T-helper 1 cell (primary cell): ENCODE measurements around the gene WDR27.

Source experiments
- DNase-seq, 5 donors: peaks; one replicate each; pipeline ENCODE4 v3.0.0-alpha.2; 2012 to 2020
- total RNA-seq, 4 donors: gene quantifications; one replicate each; lab custom pipeline; 2026; lab: John Stamatoyannopoulos, UW

The WDR27 gene
- total RNA-seq = 19.6 to 29.7 (median 29.0) reads per million in 4 donors

- peak; percentile 94 to 96 (median 96) for DNase-seq
Observed at GRCh38 chr6:169701954-169702839, at the start of gene WDR27, which contains the start of gene C6orf120. Gene WDR27 (minus strand): TSS chr6:169702029. CDS start chr6:169689005, 13,024 bp downstream. Gene C6orf120 (plus strand): TSS chr6:169702126. CDS start chr6:169702460, 334 bp downstream.

DNA sequence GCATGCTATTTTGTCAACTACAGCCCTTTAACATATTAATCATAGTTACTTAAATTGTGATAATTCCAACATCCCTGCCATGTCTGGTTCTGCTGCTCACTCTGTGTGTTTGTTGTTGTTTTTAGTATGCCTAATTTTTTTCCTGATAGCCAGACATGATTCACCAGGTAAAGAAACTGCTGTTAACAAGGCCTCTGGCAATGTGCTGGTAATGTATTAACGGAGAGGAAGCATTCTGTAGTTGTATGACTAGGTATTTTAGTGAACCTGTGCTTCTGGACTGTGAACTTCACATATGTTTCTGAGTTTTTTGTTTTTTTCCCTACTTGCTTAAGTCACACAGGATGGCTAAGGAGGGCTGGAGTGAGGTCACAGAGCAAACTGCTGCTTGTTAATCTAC is 44.7 kb upstream of the WDR27 start:
- DNase-seq = no peak

DNA sequence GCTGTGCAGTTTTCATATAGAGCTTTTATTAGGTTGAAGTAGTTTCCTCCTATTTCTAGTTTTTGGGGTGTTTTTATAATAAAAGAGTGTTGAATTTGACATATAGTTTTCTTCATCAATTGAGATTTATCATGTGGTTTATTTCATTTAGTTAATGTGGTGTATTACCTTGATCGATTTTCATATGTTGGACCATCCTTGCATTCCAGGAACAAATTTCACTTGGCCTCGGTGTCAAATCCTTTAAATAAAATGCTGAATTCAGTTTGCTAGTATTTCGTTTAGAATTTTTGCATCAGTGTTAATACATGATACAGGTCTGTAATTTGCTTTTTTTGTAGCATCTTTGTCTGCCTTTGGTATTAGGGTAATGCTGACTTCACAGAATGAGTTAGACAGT is 43.6 kb upstream of the WDR27 start:
- no peak for DNase-seq

GRCh38 chr6:169741344-169741743 is 39.5 kb upstream of the WDR27 start:
- DNase-seq = no peak

DNA sequence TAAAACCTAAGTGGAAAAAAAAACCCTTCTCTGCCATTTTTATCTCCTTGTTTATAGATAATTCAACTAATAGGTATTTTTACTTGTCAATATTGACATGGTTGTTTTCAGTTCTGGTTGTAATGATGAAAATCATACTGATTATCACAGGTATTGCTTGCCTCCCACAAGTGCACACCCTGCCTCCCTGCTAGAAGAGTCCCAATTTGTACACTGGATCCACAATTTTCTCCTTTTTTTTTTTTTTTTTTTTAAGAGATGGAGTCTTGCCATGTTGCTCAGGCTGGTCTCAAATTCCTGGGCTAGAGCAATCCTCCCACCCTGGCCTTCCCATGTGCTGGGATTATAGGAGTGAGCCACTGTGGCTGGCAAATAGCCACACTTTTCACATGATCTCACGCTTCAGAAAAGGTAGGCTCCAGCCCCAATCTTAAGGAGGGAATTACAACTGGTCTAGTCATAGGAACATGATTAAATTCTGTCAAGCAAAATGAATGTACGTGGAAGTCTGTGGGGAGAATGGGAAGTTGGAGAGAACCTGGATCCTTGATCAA is 37.2 kb upstream of the WDR27 start:
- DNase-seq = no peak

GRCh38 chr6:169738204-169738975 is 36.6 kb upstream of the WDR27 start:
- DNase-seq = no peak

DNA sequence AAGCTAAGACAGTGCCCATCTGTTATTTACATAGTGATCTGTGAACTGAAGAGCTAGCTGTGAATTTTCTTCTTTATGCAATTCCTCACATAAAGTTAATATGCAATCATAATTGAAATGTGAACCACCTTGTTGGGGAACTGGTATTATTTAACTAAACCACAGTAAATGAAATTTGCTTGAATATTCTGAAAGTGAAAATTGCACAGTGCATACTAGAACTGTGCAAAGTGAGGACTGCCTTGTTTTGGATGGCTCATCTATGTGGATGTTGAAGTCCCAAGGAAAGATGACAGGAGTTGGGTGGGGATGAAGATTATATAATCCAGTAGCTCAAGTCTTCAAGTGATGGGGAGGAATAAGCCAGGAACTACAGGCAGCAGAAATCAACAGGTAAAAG is 28.1 kb upstream of the WDR27 start:
- DNase-seq = no peak

DNA sequence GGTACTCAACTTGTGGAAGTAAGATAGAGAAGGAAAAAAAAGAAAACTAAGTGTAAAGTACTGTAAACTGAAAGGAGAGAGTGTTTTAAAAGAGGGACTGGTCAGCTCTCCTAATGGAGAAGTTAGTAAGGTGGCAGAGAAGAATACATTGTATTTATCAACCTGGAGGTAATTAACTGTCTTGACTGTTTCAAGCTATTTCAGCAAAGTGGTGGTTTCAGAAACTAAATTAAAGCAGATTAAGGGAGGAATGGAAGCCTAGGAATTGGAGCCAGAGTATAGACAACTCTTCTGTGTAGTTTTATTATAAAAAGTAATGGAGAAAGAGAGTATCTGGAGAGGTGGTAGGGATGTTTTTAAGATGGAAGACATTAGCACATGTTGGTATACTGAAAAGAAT is 25.1 kb upstream of the WDR27 start:
- no peak for DNase-seq

- DNase-seq = no peak
Observed at GRCh38 chr6:169726049-169726400, 24.2 kb upstream of the WDR27 start.

DNA sequence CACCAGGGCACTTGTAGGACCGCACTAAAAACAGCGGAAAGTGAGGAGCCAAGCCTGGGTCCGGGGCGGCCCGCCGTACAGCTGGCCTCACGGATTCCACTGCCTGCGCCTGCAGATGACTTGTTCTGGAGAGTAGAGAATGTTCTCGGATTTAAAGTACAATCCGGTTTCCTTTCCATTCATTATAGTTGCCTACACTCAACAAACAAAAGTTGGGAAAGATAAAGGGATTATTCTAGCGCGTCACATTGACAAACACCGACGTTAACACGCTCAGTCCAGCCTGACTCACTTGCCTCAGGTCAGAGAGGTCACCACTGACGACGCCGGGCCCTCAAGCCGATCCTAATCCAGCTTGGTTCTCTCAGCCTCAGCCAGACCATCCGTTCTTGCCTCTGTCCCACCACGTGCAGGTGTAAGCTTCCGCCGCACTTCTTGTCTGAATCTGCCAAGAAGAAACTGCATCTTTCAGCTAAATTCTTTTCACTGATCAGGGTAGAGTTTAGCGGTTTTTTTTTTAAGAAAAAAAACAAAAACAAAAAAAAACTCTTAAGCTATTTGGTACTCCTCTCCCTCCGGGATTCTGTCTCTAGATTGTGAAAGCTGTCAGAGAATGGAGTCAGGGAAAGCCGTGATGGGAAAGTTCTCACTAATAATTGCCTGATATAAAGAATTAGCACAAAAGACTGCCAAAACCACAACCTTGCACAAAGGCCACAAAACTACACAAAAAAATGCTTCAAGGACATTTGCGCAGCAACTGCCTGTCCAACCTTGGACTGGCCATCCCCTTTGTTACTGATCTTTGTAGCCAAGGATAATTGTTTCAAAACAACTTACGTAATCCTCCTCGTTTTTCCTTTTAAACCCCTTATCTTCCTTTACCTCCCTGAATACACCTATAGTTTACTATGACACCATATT is 23.6 kb upstream of the WDR27 start:
- DNase-seq = peak in 1 of 5 donors; percentile 6

DNA sequence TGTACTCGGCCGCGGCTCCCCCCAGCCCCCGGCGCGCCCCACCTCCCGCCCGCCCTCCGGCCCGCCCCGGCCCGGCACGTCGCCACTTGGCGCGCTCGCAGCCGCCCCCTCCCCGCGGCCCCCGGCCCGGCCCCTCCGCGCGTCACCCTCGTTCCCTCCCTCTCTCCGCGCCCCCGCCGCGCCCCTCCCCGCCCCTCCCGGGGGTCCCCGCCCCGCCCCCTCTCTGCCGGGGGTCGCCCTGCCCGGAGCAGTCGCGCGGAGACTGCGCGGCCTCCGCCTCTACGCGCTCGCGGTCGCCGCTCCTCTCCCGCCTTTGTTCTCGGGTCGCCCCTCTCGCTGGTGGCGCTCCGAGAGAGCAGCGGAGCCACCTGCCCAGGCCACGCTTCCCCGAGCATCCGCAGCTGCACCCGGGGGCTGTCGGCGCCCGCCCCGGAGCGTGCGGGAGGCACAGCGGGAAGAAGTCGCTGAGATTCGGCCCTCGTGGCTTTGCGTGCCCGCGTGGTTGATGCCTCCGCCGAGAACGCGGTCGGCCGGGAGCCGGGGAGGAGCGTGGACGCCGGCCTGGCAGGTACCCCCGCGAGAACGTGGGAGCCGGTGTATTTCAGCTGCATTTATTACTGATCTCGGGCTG is 22.8 kb upstream of the WDR27 start, which contains the start of gene PHF10:
PHF10 (minus strand) TSS at position 7 of the 631 bp plus-strand sequence. CDS start 569 bp downstream, outside the sequence.
- peak; percentile 48 to 74 (median 53) for DNase-seq

GRCh38 chr6:169723991-169724493 is 22.2 kb upstream of the WDR27 start:
- peak; percentile 16 to 62 (median 25) for DNase-seq

GRCh38 chr6:169723200-169723909 is 21.5 kb upstream of the WDR27 start:
- DNase-seq = peak; percentile 41 to 71 (median 58)

DNA sequence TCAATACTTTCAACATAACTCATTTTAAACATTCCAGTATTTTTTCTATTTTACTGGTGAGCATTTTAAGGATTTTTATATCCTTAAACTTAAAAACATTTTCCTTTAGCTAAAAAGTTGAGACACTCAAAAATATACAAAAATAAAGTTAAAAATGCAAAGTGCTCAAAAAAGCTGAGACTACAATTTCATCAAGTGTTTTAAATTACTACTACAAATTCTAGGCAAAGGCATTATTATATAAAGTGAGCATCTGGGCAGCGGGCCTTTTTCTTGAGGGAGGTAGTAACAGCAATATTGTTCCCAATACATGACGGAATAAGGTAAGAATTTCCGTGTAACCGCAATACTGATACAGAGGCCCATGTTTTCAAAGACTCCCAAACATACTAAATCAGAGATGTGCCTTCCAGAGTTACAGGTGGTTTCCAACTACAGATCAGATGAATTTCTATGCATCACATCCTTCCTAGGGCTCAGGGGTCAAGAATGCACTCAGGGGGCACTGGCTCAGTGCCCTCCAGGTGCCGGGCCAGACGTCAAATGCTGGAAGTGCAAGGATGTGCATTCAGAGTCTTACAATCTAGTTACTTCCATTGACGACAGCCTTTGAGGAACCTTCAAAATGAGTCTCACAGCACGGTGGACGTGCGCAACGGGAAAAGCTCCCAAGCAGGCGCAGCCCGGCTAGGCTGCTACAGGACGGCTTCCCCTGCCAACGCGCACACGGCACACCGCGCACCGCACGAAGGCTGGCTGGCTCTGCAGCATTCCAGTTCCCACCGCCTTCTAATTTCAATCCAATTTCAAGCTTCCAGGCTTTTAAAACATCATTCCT is 20.8 kb upstream of the WDR27 start:
- DNase-seq = peak in 3 of 5 donors; percentile 23 to 44 (median 35)

DNA sequence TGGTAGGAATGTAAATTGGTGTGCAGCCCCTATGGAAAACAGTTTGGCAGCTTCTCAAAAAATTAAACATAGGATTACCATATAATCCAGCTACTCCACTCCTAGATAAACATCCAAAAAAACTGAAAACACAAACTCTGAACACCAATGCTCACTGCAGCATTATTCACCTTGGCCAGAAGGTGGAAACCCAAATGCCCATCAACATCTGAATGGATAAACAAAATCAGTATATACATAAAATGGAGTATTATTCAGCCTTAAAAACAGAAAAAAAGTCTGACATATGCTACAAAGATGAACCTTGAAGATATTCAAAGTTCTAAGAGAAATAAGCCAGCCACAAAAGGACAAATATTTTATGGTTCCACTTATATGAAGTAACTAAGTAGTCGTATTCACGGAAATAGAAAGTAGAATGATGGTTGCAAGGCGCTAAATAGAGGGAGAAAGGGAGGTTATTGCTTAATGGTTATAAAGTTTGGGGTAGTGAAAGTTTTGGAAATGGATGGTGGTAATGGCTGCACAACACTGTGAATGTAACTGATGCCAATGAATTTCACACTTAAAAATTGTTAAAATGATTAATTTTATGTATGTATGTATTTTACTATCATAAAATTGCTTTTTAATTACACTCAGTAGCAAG is 18.5 kb upstream of the WDR27 start:
- no peak for DNase-seq

- no peak for DNase-seq
Observed at GRCh38 chr6:169719117-169719516, 17.3 kb upstream of the WDR27 start.

DNA sequence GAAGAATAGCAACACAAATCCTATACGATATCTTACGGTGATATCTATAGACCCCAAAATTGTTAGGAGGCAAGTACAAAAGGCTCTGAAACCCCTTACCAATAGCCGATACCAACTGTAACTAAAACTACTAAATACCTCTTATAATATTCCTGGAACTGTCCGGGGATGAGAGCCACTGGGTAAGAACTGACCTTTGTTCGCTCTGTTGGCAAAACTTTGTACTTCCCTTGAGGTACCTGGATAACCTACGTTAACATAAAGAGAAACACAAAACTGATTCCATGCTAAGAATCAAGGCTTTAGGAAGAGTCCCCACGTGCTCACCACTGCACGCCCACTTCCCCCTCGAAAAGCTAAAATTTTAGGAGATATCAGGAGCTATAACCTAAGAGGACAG is 12.8 kb upstream of the WDR27 start:
- no peak for DNase-seq

GRCh38 chr6:169714178-169714577 is 12.3 kb upstream of the WDR27 start:
- no peak for DNase-seq

DNA sequence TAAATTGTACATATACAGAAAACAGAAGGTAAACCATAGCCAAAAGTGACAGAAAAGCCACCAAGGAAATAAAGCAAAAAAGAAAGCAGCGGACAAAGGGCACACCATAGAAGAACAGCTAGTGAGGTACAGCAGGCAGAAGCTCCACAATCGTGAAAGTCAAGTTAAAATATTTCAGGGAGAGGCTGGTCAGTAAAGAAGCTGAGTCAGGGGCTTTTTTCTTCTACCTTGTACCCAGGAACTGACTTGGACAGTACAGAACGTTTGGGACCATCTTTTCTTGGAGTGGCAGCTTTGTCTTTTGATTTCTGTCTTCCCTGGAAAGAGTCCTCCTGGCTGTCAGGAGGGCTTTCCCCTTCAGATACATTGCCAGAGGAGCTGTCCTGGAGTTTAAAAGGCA is 8.2 kb upstream of the WDR27 start:
- DNase-seq = no peak
